Pancreas (tissue), 10 donors: ENCODE measurements around the gene CHAF1A. TPM values are rescaled to one million over a fixed set of nuclear protein-coding genes. Genes with fewer than 3 reads are reported as not detected.

ENCODE experiments used
- ATAC-seq, 4 donors: fragments of 200-7000 bp; cut with Tn5 transposase; one replicate each; pipeline versions ENCODE4 v1.8.0 to v1.9.1; 2020; ENCODE audit warnings: mild to moderate bottlenecking in 4 of 4, moderate library complexity in 4 of 4
- DNase-seq, 6 donors: peaks; one replicate each; pipeline ENCODE4 v3.0.0-alpha.2; 2020
- FAIRE-seq: peaks from 2 replicates; lab custom pipeline; 2012; peaks lifted over from hg19 to GRCh38; lab: Jason Lieb, UNC
- H3K27ac ChIP-seq, 4 donors: fragments of 200-600 bp; sonication (generic); 1 replicate in 3 of 4; 2 replicates in 1 of 4; pipeline versions ENCODE4 v1.5.0 to v1.8.0; 2020
- H3K27me3 ChIP-seq, 4 donors: fragments of 200-600 bp; one replicate each; pipeline ENCODE4 v1.8.0; 2021
- H3K36me3 ChIP-seq, 3 donors: fragments of 200-600 bp; sonication (generic) in 1 of 3; one replicate each; pipeline versions ENCODE4 v1.5.0 to v1.8.0; 2020 to 2021
- H3K4me1 ChIP-seq, 3 donors: fragments of 200-600 bp; one replicate each; pipeline ENCODE4 v1.8.0; 2021
- H3K4me3 ChIP-seq, 4 donors: fragments of 200-600 bp; sonication (generic) in 2 of 4; one replicate each; pipeline versions ENCODE4 v1.5.0 to v1.8.0; 2020 to 2021
- H3K9me3 ChIP-seq, 4 donors: fragments of 200-600 bp; one replicate each; pipeline ENCODE4 v1.8.0; 2021
- WGBS, 2 donors: extraction: QIAGEN DNeasy Blood & Tissue Kit; methylation state at CpG; one replicate each; pipeline ENCODE4 v1.1.7; 2013; 5-methylcytosine and 5-hydroxymethylcytosine counted together
- intact Hi-C, 3 donors: fragments of 100-400 bp; cut with DNase I; formaldehyde crosslinking; loops; one replicate each; pipeline versions ENCODE4 v1.11.1 to v1.14.2; 2022
- polyA plus RNA-seq, 2 donors: library from polyadenylated mRNA; stranded (reverse); fragments of 200-250 nt; gene quantifications; one replicate each; pipeline ENCODE4 v1.2.3, GENCODE V29; 2013
- total RNA-seq, 6 donors: library from RNA; stranded (reverse); fragmentation: NEBNext Ultra II Directional in 4 of 6; extraction: Animal tissue kit (Norgen Biotek cat#: 25700) in 4 of 6; gene quantifications; one replicate each; pipeline versions ENCODE4 v1.2.1 to v1.2.4, GENCODE V29; 2021 to 2023
- TF ChIP-seq, protein P1 (sequence below), 4 donors: fragments of 200-600 bp; sonication (generic) in 3 of 4; IDR thresholded peaks; one replicate each; pipeline versions ENCODE4 v1.5.0 to v1.8.0; 2021; ENCODE audit warnings: antibody characterized with exemption in 4 of 4
- donor health status: healthy with polysubstance abuse.
- donor health status: DM: no; HTN: no; CAD: no; lungs with moderate emphysema.
- donor health status: DM: no; HTN: no; CAD: no.
- donor health status: control.
- donor health status: control.
- donor health status: Bipolar disorder and iron deficiency.
- donor health status: DM: yes; HTN: yes; CAD: no.
- donor health status: DM: no; HTN: no; CAD: no.
- donor health status: DM: no; HTN: no; CAD: no.
- donor health status: DM: yes; HTN: yes; CAD: no.

The CHAF1A gene
- total and polyA plus RNA-seq, 8 donors, result 2.8 to 5.0 (median 3.9) TPM

GRCh38 chr19:4375164-4376027, 27.0 kb upstream of the CHAF1A start:
- peaks cover 66 to 82% (median 77%) of the 10 kb centered on the region in 3 donors for H3K4me1 ChIP-seq
- H3K4me3 ChIP-seq, result no peak overlapping the region
- ATAC-seq, result peak; percentile 31 to 64 (median 42)
- H3K27ac ChIP-seq, result peak overlapping the region; percentile 51 to 76 (median 68)
- DNase-seq, result peak in 5 of 6 donors; percentile 67 to 90 (median 73)
- no peaks in the 10 kb centered on the region for H3K27me3 ChIP-seq
- intact Hi-C loops, result no loop called here
- WGBS, 2 donors, result 9 to 12% methylated on average over 16 of the region's 16 CpGs
- no peak for FAIRE-seq
- no peaks in the 10 kb centered on the region for H3K36me3 ChIP-seq
- TF ChIP-seq, protein P1, sequence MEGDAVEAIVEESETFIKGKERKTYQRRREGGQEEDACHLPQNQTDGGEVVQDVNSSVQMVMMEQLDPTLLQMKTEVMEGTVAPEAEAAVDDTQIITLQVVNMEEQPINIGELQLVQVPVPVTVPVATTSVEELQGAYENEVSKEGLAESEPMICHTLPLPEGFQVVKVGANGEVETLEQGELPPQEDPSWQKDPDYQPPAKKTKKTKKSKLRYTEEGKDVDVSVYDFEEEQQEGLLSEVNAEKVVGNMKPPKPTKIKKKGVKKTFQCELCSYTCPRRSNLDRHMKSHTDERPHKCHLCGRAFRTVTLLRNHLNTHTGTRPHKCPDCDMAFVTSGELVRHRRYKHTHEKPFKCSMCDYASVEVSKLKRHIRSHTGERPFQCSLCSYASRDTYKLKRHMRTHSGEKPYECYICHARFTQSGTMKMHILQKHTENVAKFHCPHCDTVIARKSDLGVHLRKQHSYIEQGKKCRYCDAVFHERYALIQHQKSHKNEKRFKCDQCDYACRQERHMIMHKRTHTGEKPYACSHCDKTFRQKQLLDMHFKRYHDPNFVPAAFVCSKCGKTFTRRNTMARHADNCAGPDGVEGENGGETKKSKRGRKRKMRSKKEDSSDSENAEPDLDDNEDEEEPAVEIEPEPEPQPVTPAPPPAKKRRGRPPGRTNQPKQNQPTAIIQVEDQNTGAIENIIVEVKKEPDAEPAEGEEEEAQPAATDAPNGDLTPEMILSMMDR (IDR thresholded peaks at IDR 0.05), result no peak
- H3K9me3 ChIP-seq, result no peaks in the 10 kb centered on the region

- Histone ChIP-seq H3K4me3 (no peak overlapping the region), H3K9me3 (no peaks in the 10 kb centered on the region), H3K27ac (peak overlapping the region; percentile 51 to 76 (median 68)), H3K27me3 (no peaks in the 10 kb centered on the region), H3K4me1 (peaks cover 61 to 77% (median 70%) of the 10 kb centered on the region in 3 donors), H3K36me3 (no peaks in the 10 kb centered on the region)
- ATAC-seq (no peak), DNase-seq (peak in 2 of 6 donors; percentile 18 to 41), FAIRE-seq (no peak)
- intact Hi-C loops, result no loop called here
- WGBS, 2 donors, result 62 to 65% methylated on average over 14 to 16 of the region's 16 CpGs
- TF ChIP-seq, protein P1 (IDR thresholded peaks at IDR 0.05), result no peak
Observed at GRCh38 chr19:4376028-4376670, 26.3 kb upstream of the CHAF1A start.

- H3K4me1 ChIP-seq, result peaks cover 59 to 72% (median 65%) of the 10 kb centered on the region in 3 donors
- H3K9me3 ChIP-seq, result no peaks in the 10 kb centered on the region
- H3K27ac ChIP-seq, result peak overlapping the region in 1 of 4 donors; percentile 30
- H3K36me3 ChIP-seq, result no peaks in the 10 kb centered on the region
- ATAC-seq (no peak), DNase-seq (no peak), FAIRE-seq (no peak)
- H3K27me3 ChIP-seq, result no peaks in the 10 kb centered on the region
- 65 to 72% methylated on average over 10 of the region's 10 CpGs for WGBS, 2 donors
- intact Hi-C loops, result no loop called here
- H3K4me3 ChIP-seq, result no peak overlapping the region
- TF ChIP-seq, protein P1 (IDR thresholded peaks at IDR 0.05), result no peak
Observed at GRCh38 chr19:4376671-4376990, 25.8 kb upstream of the CHAF1A start.

DNA sequence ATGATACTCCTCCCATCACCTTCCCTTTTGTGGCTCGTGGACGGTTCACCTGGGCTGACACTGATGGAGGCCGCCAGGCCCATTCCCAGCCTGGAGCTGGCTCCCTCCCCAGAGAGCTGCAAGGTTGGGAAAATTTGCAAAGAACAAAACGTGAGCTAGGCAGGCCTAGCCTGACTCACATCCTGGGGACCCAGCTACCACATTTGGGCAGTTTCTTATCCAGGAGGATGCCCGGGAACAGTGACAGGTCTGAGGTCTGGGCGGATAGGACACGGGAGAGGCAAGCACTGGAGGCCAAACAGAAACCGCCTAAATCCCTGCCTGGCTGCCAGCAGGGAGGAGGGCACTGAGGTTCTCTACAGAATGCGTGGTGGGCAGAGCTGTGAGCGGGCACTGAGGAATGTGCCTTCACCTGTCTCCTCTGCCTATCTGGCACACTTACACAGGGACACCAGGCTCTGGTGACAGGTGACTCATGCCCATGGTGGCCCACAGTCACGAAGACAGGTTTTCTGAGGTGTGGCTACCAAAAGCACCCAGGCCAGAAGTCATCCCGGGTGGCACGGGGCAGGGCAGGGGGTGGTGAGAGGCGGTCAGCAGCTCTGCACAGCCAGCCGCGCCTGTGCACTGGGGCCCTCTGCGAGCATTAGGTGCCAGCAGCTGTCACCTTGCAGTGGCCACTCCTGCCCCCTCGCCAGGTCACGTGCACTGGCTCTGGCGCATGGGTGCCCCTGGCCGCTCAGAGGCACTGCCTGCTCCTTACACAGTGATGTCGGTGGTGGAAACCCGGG, 25.3 kb upstream of the CHAF1A start:
- intact Hi-C loops, result no loop called here
- Histone ChIP-seq H3K27ac (peak overlapping the region in 2 of 4 donors; percentile 12 to 30), H3K36me3 (no peaks in the 10 kb centered on the region), H3K9me3 (no peaks in the 10 kb centered on the region), H3K4me3 (no peak overlapping the region), H3K27me3 (no peaks in the 10 kb centered on the region), H3K4me1 (peaks cover 59 to 69% (median 65%) of the 10 kb centered on the region in 3 donors)
- FAIRE-seq (no peak), ATAC-seq (peak; percentile 36 to 56 (median 44)), DNase-seq (peak in 5 of 6 donors; percentile 55 to 87 (median 68))
- TF ChIP-seq, protein P1 (IDR thresholded peaks at IDR 0.05), result no peak
- 41 to 50% methylated on average over 22 to 23 of the region's 23 CpGs for WGBS, 2 donors
